Peyer's patch (tissue), 4 donors: ENCODE results near the gene SLC27A4.

Source experiments
- POLR2A ChIP-seq, 2 donors: fragments of 450-650 bp; IDR thresholded peaks; one replicate each; pipeline ENCODE4 v1.5.1; 2017; ENCODE audit warnings: antibody characterized with exemption in 2 of 2, mild to moderate bottlenecking in 2 of 2, moderate library complexity in 2 of 2
- TF ChIP-seq, protein P1 (sequence below), 6 experiments: fragments of 450-650 bp in 4 of 6; fragments of 200-600 bp in 2 of 6; sonication (generic) in 1 of 6; IDR thresholded peaks; one replicate each; pipeline ENCODE4 v1.5.1; 2017 to 2019; ENCODE audit warnings: antibody characterized with exemption in 6 of 6, mild to moderate bottlenecking in 3 of 6, moderate library complexity in 1 of 6

GRCh38 chr9:128340691-128341434 is 536 bp downstream of the SLC27A4 start:
- TF ChIP-seq, protein P1, sequence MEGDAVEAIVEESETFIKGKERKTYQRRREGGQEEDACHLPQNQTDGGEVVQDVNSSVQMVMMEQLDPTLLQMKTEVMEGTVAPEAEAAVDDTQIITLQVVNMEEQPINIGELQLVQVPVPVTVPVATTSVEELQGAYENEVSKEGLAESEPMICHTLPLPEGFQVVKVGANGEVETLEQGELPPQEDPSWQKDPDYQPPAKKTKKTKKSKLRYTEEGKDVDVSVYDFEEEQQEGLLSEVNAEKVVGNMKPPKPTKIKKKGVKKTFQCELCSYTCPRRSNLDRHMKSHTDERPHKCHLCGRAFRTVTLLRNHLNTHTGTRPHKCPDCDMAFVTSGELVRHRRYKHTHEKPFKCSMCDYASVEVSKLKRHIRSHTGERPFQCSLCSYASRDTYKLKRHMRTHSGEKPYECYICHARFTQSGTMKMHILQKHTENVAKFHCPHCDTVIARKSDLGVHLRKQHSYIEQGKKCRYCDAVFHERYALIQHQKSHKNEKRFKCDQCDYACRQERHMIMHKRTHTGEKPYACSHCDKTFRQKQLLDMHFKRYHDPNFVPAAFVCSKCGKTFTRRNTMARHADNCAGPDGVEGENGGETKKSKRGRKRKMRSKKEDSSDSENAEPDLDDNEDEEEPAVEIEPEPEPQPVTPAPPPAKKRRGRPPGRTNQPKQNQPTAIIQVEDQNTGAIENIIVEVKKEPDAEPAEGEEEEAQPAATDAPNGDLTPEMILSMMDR (IDR thresholded peaks at IDR 0.05) = no peak
- TF ChIP-seq POLR2A (IDR thresholded peaks at IDR 0.05) = peak in 1 of 2 donors; percentile 5
